Hepatocyte (in vitro differentiated cells): ENCODE measurements around the gene CTNNA3. TPM values are rescaled to one million over a fixed set of nuclear protein-coding genes. Genes with fewer than 3 reads are reported as not detected.

Source experiments
- DNase-seq: peaks from one replicate; pipeline ENCODE4 v3.0.0-alpha.2; 2016; ENCODE audit warnings: low spot score
- H2AFZ ChIP-seq: fragments of 200-600 bp; sonication (generic); 2 replicates; pipeline ENCODE4 v1.6.0; 2016; ENCODE audit warnings: antibody characterized with exemption, mild to moderate bottlenecking
- H3K27ac ChIP-seq: fragments of 200-600 bp; sonication (generic); 2 replicates; pipeline ENCODE4 v1.5.1; 2016; ENCODE audit warnings: mild to moderate bottlenecking
- H3K27me3 ChIP-seq: fragments of 200-600 bp; sonication (generic); 2 replicates; pipeline ENCODE4 v1.6.1; 2016
- H3K36me3 ChIP-seq: fragments of 200-600 bp; sonication (generic); replicated peaks from 2 replicates; pipeline ENCODE4 v1.5.1; 2016; ENCODE audit warnings: low read depth; ENCODE audit not compliant: insufficient read depth
- H3K4me1 ChIP-seq: fragments of 200-600 bp; sonication (generic); 2 replicates; pipeline ENCODE4 v1.5.1; 2016; ENCODE audit warnings: mild to moderate bottlenecking, moderate library complexity; ENCODE audit not compliant: insufficient read depth
- H3K4me2 ChIP-seq: fragments of 200-600 bp; sonication (generic); 2 replicates; pipeline ENCODE4 v1.6.0; 2016
- H3K4me3 ChIP-seq: fragments of 200-600 bp; sonication (generic); 2 replicates; pipeline ENCODE4 v1.5.1; 2016; ENCODE audit warnings: mild to moderate bottlenecking
- H3K79me2 ChIP-seq: fragments of 200-600 bp; sonication (generic); 2 replicates; pipeline ENCODE4 v1.6.0; 2017; ENCODE audit warnings: mild to moderate bottlenecking
- H3K9me2 ChIP-seq: fragments of 200-600 bp; sonication (generic); replicated peaks from 2 replicates; pipeline ENCODE4 v1.6.0; 2017; ENCODE audit warnings: mild to moderate bottlenecking; ENCODE audit not compliant: insufficient read depth
- H3K9me3 ChIP-seq: fragments of 200-600 bp; sonication (generic); 2 replicates; pipeline ENCODE4 v1.5.1; 2016; ENCODE audit warnings: low read depth, mild to moderate bottlenecking
- H4K20me1 ChIP-seq: fragments of 200-600 bp; sonication (generic); 2 replicates; pipeline ENCODE4 v1.6.0; 2016; ENCODE audit warnings: mild to moderate bottlenecking; ENCODE audit not compliant: insufficient read depth, poor library complexity, severe bottlenecking
- CTCF ChIP-seq: fragments of 200-600 bp; sonication (generic); IDR thresholded peaks from 2 replicates; pipeline ENCODE4 v1.5.1; 2016; ENCODE audit warnings: antibody characterized with exemption, mild to moderate bottlenecking; ENCODE audit not compliant: poor library complexity
- EZH2 ChIP-seq: fragments of 200-600 bp; sonication (generic); IDR thresholded peaks from 2 replicates; pipeline ENCODE4 v1.6.1; 2016; ENCODE audit warnings: antibody characterized with exemption, mild to moderate bottlenecking, borderline replicate concordance
- EZH2phosphoT487 ChIP-seq: fragments of 200-600 bp; sonication (generic); IDR thresholded peaks from one replicate; pipeline ENCODE4 v1.6.1; 2018; ENCODE audit warnings: antibody characterized with exemption, mild to moderate bottlenecking, low read depth, moderate library complexity; ENCODE audit not compliant: unreplicated experiment, severe bottlenecking
- WGBS: methylation state at CpG from one replicate; pipeline ENCODE4 v1.1.6; 2016; ENCODE audit warnings: low lambda C conversion rate; ENCODE audit errors: missing lambda C conversion rate; 5-methylcytosine and 5-hydroxymethylcytosine counted together
- polyA plus RNA-seq: library from polyadenylated mRNA; unstranded; fragments of >200 nt; fragmentation: Nextera tagmentation; extraction: Ambion mirVana; gene quantifications from 2 replicates; pipeline ENCODE4 v1.2.1, GENCODE V29; 2016
- total RNA-seq: library from RNA; depleted of rRNA; stranded (reverse); fragments of >200 nt; gene quantifications from 2 replicates; pipeline ENCODE4 v1.2.3, GENCODE V29; 2014

The CTNNA3 gene
- total and polyA plus RNA-seq, 2 experiments from 2014 or later: 12.9 to 25.9 TPM

- Histone ChIP-seq H2AFZ (no peak overlapping the region), H3K27me3 (no peaks in the 10 kb centered on the region), H3K4me3 (no peak overlapping the region), H3K9me3 (no peaks in the 10 kb centered on the region), H3K79me2 (no peaks in the 10 kb centered on the region), H4K20me1 (no peaks in the 10 kb centered on the region), H3K4me1 (no peaks in the 10 kb centered on the region), H3K27ac (no peak overlapping the region), H3K9me2 (no peaks in the 10 kb centered on the region), H3K4me2 (no peak overlapping the region), H3K36me3 (no peaks in the 10 kb centered on the region)
- WGBS: 85% methylated on average over 1 of the region's 1 CpG
- TF ChIP-seq CTCF (peak; percentile 60), EZH2phosphoT487 (no peak), EZH2 (no peak)
- DNase-seq: peak; percentile 19
Observed at GRCh38 chr10:67666416-67667034, 29.5 kb downstream of the CTNNA3 start.

GRCh38 chr10:67665491-67665890, 30.5 kb downstream of the CTNNA3 start:
- H3K9me3 ChIP-seq: no peaks in the 10 kb centered on the region
- no peak for TF ChIP-seq EZH2phosphoT487
- no peak for TF ChIP-seq CTCF
- no peak for TF ChIP-seq EZH2
- H2AFZ ChIP-seq: no peak overlapping the region
- H3K4me3 ChIP-seq: no peak overlapping the region
- no peak overlapping the region for H3K27ac ChIP-seq
- H3K9me2 ChIP-seq: no peaks in the 10 kb centered on the region
- H3K4me2 ChIP-seq: no peak overlapping the region
- no peaks in the 10 kb centered on the region for H3K4me1 ChIP-seq
- no peaks in the 10 kb centered on the region for H3K27me3 ChIP-seq
- peak; percentile 7 for DNase-seq
- no peaks in the 10 kb centered on the region for H3K79me2 ChIP-seq
- no peaks in the 10 kb centered on the region for H4K20me1 ChIP-seq
- no peaks in the 10 kb centered on the region for H3K36me3 ChIP-seq

- H3K4me2 ChIP-seq: no peak overlapping the region
- H3K9me3 ChIP-seq: no peaks in the 10 kb centered on the region
- H3K9me2 ChIP-seq: no peaks in the 10 kb centered on the region
- no peaks in the 10 kb centered on the region for H3K36me3 ChIP-seq
- no peak for TF ChIP-seq EZH2
- no peak for TF ChIP-seq EZH2phosphoT487
- TF ChIP-seq CTCF: no peak
- H4K20me1 ChIP-seq: no peaks in the 10 kb centered on the region
- H3K4me1 ChIP-seq: no peaks in the 10 kb centered on the region
- H3K4me3 ChIP-seq: no peak overlapping the region
- H3K27me3 ChIP-seq: no peaks in the 10 kb centered on the region
- no peaks in the 10 kb centered on the region for H3K79me2 ChIP-seq
- no peak overlapping the region for H3K27ac ChIP-seq
- WGBS: 62% methylated on average over 3 of the region's 3 CpGs
- no peak overlapping the region for H2AFZ ChIP-seq
- DNase-seq: no peak
Observed at GRCh38 chr10:67664942-67665341, 31.1 kb downstream of the CTNNA3 start.

- Histone ChIP-seq H2AFZ (no peak overlapping the region), H4K20me1 (no peaks in the 10 kb centered on the region), H3K4me1 (no peaks in the 10 kb centered on the region), H3K36me3 (no peaks in the 10 kb centered on the region), H3K9me3 (no peaks in the 10 kb centered on the region), H3K27ac (no peak overlapping the region), H3K9me2 (no peaks in the 10 kb centered on the region), H3K4me3 (no peak overlapping the region), H3K79me2 (no peaks in the 10 kb centered on the region), H3K4me2 (no peak overlapping the region), H3K27me3 (no peaks in the 10 kb centered on the region)
- TF ChIP-seq CTCF (no peak), EZH2 (no peak), EZH2phosphoT487 (no peak)
- DNase-seq: no peak
- 79% methylated on average over 13 of the region's 13 CpGs for WGBS
Observed at GRCh38 chr10:67663449-67664087, 32.4 kb downstream of the CTNNA3 start.
